HG03342 (cell line): Measurements from ENCODE around the gene PUDP.
"Not testable (repeated sequence)": the region's sequence is repeated elsewhere in the genome, so short reads cannot be mapped to it uniquely, and the experiment has no call there.

Source experiments
- ATAC-seq: cut with Tn5 transposase; IDR thresholded peaks from one replicate; pipeline ENCODE4 v1.9.1; 2021; ENCODE audit warnings: mild to moderate bottlenecking, moderate library complexity; ENCODE audit not compliant: unreplicated experiment

PUDP gene

DNA sequence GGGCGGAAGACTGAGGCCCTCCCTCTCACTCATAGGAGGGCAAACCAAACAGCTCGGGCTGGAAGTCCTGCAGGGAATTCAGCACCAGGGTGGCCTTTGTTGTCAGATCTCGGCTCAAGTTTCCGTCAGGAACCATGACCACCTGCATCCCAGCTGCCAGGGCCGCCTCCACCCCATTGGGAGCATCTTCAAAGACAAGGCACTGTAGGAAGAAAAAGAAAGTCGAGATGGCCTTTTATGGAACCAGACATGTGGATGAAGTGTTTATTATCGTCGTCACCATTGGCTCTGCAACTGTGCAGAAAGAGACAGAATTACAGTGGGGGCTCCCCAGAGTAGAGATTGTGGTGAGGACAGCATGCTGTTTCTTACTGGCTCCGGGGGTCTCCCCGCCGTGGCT is 97.7 kb downstream of the PUDP start:
- ATAC-seq, result no peak

GRCh38 chrX:7047951-7048350 is 100.0 kb downstream of the PUDP start:
- no peak for ATAC-seq

DNA sequence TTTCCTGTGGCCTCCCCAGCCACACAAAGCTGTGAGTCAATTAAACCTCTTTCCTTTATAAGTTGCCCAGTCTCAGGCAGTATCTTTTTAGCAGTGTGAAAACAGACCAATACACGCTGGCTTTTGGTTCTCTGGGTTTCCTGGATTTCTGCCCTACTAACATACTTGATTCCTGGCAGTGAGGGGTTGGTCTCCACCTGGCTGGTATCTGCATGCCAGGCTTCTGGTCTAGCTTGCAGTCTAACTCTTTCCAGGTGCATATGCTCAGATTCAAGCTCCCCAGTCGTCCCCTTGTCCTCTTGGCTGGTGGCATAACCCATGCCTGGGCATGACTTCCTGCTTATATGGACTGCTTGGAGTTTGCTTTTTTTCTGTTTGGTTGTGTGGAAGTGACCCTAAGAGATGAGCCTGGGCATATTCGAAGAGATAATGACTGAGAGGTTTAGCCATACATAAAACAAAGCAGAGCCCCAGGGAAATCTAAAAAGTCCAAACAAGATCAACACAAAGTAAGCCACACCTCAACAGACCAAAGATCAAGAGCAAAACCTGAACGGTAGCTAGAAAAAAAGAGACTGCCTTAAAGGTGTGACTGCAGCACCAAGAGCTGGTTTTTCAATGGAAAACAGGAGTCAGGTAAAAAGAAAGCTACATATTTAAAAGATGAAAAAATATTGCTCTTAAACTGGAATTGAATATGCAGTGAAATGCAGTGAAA is 102.6 kb downstream of the PUDP start:
- ATAC-seq, result no peak

DNA sequence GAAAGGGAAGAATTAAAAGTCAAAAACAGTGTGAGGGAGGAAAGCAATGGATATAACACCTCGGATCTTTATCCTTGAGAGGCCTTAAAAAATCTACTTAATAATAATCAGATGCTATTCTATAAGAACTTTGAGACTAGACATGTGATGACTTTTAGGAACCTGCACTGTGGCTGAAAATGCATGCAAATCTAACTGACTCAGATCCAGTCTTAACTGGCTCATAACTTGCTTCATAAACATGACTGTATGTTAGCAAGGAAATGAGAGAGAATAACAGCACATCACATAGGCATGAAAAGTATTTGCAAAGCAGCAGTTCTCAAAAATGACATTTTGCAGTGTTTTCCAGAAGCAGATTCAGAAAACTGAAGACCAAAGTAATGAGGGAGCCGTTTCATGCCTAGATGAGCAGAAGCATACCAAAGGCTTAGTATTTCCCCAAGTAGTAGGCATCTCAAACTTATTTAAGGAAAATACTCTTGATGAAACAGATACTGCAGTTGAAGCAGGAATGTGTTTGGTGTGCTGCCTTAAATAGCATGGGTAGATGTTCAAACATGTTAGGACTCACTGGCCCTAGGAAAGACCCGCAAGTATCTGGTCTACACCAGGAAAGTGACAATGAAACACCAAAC is 104.0 kb downstream of the PUDP start:
- ATAC-seq, result not testable (repeated sequence)

- ATAC-seq, result no peak
These were observed 119.7 kb downstream of the PUDP start for GRCh38 chrX:7028246-7028645.

DNA sequence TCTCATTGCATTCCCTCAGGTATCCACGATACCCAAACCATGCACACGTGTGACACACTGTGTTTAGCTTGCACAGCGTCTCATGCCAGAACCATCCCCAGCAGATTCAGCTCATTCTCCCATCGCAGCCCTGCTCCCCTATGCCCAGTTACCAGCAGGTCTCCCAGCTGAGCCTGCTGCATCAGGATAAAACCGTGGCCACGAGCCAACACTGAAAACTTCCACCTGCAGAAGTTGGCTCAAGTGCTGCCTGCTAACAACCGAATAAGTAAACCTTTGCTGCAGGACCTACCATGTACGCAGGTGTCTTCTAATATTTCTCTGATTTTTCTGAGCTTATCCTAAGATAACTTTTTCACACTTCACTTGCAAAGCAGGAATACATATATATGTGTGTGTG is 120.9 kb downstream of the PUDP start:
- ATAC-seq, result no peak

DNA sequence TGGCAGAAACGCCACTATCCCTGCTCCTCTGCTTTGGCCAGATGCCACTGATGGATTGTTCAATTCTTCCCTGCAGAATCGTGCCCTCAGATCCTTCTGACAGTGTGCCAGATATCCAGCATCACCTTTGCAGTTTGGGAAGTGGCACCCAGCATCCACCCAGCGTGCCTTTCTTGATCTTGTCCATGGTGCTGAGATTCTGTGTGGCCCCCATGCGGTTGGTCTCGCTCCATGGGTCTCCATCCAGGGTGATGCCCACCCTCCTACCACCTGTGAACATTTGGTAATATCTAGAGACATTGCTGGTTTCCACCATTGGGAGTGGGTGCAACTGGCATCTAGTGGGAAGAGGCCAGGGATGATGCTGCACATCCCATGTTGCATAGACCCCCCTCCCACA is 121.6 kb downstream of the PUDP start:
- not testable (repeated sequence) for ATAC-seq

- no peak for ATAC-seq
These were observed 122.5 kb downstream of the PUDP start for GRCh38 chrX:7025471-7025870.

- ATAC-seq, result no peak
These were observed 123.1 kb downstream of the PUDP start for GRCh38 chrX:7024850-7025249.

DNA sequence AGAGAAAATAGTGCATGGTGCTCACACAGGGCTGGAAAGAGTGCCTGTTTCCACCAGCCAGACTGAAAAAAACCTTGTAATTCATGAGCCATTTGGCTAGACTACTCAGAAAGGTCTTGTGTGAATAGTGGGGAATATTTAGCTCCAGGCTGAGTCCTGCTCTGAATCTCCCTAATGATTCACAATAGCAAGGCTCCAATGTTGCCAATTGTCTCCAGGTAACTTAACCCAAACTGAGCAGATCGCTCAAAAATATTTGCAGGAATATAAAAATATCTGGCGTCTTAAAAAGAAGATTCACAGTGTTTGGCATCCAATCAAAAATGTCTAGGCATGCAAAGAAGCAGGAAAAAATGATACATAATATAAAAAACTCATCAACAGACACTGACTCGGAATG is 125.0 kb downstream of the PUDP start:
- not testable (repeated sequence) for ATAC-seq

- ATAC-seq, result no peak
These were observed 126.0 kb downstream of the PUDP start for GRCh38 chrX:7021991-7022390.

DNA sequence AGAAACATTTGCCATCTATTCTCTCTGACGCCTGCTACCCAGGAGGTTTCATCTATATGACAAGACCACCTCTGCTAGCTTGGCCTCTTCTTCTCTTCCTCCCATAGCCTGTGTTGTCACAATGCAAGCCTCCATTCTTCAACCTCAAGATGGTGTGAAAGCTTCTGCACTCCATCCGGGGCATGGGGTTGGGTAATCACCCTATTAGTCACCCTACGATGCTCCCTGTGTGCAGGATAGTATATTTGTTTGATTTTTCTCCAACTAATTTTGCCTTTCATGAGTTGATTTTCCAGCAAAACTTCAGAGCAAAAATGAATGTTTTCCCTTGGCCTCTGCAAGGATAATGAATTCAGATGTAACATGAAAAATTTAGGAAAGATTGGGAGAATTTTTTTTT is 128.4 kb downstream of the PUDP start:
- no peak for ATAC-seq

DNA sequence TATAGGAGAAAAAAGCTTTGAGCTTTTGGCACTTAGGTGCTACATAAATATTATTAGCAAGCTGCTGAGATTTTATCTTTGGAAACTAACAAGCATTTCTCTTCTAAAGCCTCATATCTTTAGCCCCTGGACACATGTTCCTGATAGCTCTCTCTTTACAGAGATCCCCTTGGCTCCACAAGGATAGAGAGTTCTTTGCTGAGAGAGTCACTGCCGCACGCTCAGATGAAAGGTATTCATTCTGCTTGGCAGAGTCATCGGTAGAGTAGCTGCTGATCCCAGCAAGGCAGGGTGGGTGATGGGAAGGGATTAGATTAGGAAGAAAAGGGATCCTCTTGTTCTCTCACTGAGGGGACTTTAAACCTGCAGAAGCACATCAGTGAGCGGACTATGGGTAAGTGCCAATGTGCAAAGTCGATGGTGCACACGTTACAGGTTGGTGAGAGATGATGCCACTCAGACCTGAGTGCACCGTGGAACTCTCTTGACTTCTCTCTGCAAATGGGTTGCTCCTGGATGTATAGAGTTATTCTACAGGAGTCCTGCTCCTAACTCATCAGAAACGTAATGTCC is 135.6 kb downstream of the PUDP start:
- not testable (repeated sequence) for ATAC-seq

DNA sequence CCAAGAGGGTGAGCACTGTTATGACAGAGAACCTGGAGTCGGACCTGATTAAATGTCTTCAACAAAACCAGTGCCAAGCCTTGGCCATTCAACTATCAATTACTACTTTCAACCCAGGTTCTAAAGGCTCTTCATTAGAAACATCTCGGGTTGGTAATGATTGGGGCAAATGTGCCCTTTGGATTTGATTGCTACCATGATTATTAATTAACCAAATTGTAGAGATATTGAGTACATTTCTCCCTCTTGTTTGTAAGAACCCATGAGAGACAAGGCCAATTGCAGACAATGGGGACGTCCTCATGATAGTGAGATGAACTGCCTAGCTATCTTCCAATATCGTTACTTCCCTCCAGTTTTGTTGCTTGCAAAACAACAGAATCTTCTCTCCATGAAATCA is 137.1 kb downstream of the PUDP start:
- not testable (repeated sequence) for ATAC-seq

- ATAC-seq, result not testable (repeated sequence)
These were observed 140.6 kb downstream of the PUDP start for GRCh38 chrX:7007328-7007727.
